Ishikawa (cell line): ENCODE measurements around the gene SREBF2.

ENCODE experiments used
- CEBPB ChIP-seq: IDR thresholded peaks from 2 replicates; pipeline ENCODE4 v1.6.1; 2012
- CREB1 ChIP-seq: IDR thresholded peaks from 2 replicates; pipeline ENCODE4 v1.6.1; 2012; ENCODE audit warnings: low read depth
- EGR1 ChIP-seq: IDR thresholded peaks from 2 replicates; pipeline ENCODE4 v1.6.1; 2012
- EP300 ChIP-seq: IDR thresholded peaks from 2 replicates; pipeline ENCODE4 v1.6.1; 2012; ENCODE audit warnings: borderline replicate concordance
- FOXM1 ChIP-seq: IDR thresholded peaks from 2 replicates; pipeline ENCODE4 v1.6.1; 2012; ENCODE audit warnings: low read depth, borderline replicate concordance
- NFIC ChIP-seq: IDR thresholded peaks from 2 replicates; pipeline ENCODE4 v1.6.1; 2012
- RAD21 ChIP-seq: IDR thresholded peaks from 2 replicates; pipeline ENCODE4 v1.6.1; 2012; ENCODE audit warnings: low read depth
- TAF1 ChIP-seq: IDR thresholded peaks from 2 replicates; pipeline ENCODE4 v1.6.1; 2012; ENCODE audit warnings: low read depth, mild to moderate bottlenecking
- TCF12 ChIP-seq: IDR thresholded peaks from 2 replicates; pipeline ENCODE4 v1.6.1; 2012; ENCODE audit warnings: low read depth
- TEAD4 ChIP-seq: IDR thresholded peaks from 2 replicates; pipeline ENCODE4 v1.6.1; 2012
- YY1 ChIP-seq: IDR thresholded peaks from 2 replicates; pipeline ENCODE4 v1.6.1; 2012; ENCODE audit warnings: low read depth
- ZBTB7A ChIP-seq: IDR thresholded peaks from 2 replicates; pipeline ENCODE4 v1.6.1; 2012; ENCODE audit warnings: low read depth
- TF ChIP-seq, protein P1 (sequence below): IDR thresholded peaks from 2 replicates; pipeline ENCODE4 v1.6.1; 2012
- TF ChIP-seq, protein P2 (sequence below): IDR thresholded peaks from 2 replicates; pipeline ENCODE4 v1.6.1; 2012; ENCODE audit warnings: low read depth, mild to moderate bottlenecking
- TF ChIP-seq, protein P3 (sequence below): IDR thresholded peaks from 2 replicates; pipeline ENCODE4 v1.6.1; 2012

Gene SREBF2

DNA sequence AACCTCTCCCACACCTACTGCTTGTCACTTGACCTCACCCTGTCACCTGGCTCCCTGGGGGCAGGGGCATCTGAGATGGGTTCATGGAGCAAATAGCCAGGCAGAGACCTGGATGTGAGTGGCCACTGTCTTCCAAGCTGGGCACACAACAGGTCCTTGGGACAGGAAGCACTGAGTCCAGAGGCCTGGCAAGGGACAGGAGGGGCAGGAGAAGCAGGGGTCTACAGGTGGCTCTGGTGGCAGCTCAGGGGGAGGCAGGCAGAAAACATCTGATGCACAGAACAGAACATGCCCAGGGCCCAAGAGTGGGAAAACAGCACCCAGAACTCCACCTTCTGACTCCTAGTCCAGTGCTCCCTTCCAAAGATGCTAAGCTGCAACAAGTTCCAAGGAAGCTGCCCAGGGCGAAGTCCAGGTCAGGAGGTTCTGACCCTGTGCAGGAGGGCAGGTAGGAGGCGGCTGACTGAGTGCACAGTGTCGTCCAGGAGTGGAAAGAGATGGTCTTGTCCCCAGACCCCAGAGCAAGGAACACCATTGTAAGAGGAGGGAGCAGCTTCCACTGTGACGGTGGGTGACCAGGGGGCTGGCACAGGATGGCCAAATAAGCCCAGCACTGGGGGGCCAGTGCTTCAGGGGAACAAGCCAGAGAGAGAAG, 90.2 kb downstream of the SREBF2 start:
- TF ChIP-seq EP300: no peak
- TF ChIP-seq CREB1: no peak
- TF ChIP-seq TCF12: no peak
- TF ChIP-seq CEBPB: no peak
- TF ChIP-seq, protein P1, sequence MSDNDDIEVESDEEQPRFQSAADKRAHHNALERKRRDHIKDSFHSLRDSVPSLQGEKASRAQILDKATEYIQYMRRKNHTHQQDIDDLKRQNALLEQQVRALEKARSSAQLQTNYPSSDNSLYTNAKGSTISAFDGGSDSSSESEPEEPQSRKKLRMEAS: no peak
- TF ChIP-seq, protein P2, sequence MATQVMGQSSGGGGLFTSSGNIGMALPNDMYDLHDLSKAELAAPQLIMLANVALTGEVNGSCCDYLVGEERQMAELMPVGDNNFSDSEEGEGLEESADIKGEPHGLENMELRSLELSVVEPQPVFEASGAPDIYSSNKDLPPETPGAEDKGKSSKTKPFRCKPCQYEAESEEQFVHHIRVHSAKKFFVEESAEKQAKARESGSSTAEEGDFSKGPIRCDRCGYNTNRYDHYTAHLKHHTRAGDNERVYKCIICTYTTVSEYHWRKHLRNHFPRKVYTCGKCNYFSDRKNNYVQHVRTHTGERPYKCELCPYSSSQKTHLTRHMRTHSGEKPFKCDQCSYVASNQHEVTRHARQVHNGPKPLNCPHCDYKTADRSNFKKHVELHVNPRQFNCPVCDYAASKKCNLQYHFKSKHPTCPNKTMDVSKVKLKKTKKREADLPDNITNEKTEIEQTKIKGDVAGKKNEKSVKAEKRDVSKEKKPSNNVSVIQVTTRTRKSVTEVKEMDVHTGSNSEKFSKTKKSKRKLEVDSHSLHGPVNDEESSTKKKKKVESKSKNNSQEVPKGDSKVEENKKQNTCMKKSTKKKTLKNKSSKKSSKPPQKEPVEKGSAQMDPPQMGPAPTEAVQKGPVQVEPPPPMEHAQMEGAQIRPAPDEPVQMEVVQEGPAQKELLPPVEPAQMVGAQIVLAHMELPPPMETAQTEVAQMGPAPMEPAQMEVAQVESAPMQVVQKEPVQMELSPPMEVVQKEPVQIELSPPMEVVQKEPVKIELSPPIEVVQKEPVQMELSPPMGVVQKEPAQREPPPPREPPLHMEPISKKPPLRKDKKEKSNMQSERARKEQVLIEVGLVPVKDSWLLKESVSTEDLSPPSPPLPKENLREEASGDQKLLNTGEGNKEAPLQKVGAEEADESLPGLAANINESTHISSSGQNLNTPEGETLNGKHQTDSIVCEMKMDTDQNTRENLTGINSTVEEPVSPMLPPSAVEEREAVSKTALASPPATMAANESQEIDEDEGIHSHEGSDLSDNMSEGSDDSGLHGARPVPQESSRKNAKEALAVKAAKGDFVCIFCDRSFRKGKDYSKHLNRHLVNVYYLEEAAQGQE: no peak
- TF ChIP-seq, protein P3, sequence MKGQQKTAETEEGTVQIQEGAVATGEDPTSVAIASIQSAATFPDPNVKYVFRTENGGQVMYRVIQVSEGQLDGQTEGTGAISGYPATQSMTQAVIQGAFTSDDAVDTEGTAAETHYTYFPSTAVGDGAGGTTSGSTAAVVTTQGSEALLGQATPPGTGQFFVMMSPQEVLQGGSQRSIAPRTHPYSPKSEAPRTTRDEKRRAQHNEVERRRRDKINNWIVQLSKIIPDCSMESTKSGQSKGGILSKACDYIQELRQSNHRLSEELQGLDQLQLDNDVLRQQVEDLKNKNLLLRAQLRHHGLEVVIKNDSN: no peak
- TF ChIP-seq FOXM1: no peak
- no peak for TF ChIP-seq TAF1
- no peak for TF ChIP-seq NFIC
- TF ChIP-seq RAD21: no peak
- TF ChIP-seq TEAD4: no peak
- no peak for TF ChIP-seq YY1
- no peak for TF ChIP-seq ZBTB7A
- TF ChIP-seq EGR1: no peak

DNA sequence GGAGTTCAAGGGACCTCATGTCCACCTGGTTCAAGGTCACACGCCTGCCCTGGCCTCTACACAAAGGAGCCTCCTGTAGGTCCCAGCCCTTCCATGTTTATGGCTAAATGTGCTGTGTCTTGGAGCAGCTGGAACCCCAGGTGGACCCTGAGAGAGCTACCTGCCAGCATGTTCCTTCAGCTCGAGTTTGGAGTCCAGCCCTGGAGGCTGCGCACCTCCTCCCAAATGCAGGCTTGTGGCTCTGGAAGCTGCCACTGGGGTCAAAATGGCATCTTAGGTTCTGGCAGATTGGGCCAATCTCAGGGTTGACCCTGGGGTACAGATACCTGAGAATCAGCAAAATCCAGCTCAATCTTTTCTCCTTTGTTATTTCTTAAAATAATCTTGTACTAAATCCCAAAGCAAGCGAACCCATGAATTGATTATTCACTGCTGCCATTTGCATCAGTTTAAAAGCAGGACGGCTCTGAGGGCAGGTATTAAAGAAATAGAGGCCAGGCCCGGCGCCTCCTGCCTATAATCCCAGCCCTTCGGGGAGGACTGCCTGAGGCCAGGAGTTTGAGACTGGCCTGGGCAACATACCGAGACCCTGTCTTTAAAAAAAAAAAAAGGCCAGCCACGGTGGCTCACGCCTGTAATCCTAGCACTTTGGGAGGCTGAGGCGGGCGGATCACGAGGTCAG, 90.8 kb downstream of the SREBF2 start:
- TF ChIP-seq TEAD4 (no peak), CEBPB (no peak), FOXM1 (no peak)

DNA sequence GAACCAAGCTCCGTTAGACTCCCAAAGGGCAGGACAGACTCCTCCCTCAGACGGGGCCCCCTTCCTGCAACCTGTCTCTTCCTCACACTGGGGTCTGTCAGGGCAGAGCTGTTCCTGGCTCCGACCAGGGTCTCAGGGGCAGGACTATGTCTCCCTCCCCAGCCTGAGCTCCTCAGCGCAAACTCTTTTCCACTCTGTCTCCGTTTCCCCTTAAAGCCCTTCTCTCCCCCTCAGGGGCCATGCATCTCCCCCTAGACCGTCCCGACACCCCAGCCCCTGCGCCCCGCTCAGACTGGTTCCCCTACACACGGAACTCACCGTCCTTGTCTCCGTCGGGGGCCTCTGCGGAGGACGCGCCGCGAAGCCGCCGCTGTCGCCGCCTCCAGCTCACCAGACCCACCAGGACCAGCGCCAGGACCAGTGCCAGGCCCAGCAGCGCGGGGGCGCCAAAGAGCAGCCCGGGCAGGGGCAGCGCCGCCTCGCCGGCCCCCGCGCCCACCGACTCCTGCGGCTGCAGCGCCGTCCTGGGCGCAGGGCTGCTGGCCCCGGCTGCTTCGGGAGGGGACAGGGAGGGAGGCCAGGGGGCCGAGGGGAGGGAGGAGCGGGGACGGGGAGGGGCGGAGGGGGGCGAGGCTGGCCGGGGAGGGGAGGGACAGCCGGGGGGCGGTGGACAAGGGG, 93.0 kb downstream of the SREBF2 start:
- TF ChIP-seq, protein P2: no peak
- TF ChIP-seq ZBTB7A: peak; percentile 97
- no peak for TF ChIP-seq EGR1
- no peak for TF ChIP-seq YY1
- no peak for TF ChIP-seq EP300
- TF ChIP-seq RAD21: peak; percentile 43; the same call in 1 of the 2 replicates
- no peak for TF ChIP-seq TEAD4
- TF ChIP-seq, protein P1: no peak
- no peak for TF ChIP-seq FOXM1
- no peak for TF ChIP-seq TAF1

DNA sequence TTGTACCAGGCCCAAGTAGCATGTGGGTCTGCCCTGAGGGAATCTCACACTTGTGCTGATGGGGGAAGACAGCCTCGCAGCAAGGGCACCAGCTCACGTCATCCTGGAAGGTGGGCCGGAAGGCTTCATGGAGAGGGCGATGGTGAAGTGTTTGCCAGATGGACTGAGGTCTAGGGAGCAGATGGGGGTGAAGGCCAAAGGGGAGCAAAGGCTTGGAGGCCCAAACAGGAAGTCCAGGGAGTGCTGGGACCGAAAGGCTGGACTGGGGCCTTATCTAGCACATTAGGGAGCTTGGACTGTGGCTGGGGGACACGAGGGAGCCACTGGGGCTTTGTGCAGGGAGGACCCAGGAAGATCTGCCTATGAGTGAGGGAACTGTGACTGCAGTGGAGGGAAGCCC, 94.9 kb downstream of the SREBF2 start:
- TF ChIP-seq, protein P3: no peak
- TF ChIP-seq, protein P2: no peak
- TF ChIP-seq TAF1: no peak
- no peak for TF ChIP-seq CEBPB
- no peak for TF ChIP-seq NFIC
- TF ChIP-seq FOXM1: no peak
- TF ChIP-seq, protein P1: no peak
